HG02840 (cell line): ENCODE data around the gene LIMS4.
"Not testable (repeated sequence)": the region's sequence is repeated elsewhere in the genome, so short reads cannot be mapped to it uniquely, and the experiment has no call there.

Experiments used
- ATAC-seq: cut with Tn5 transposase; IDR thresholded peaks from one replicate; pipeline ENCODE4 v1.9.1; 2021; ENCODE audit warnings: mild to moderate bottlenecking, moderate library complexity, moderate number of reproducible peaks; ENCODE audit not compliant: unreplicated experiment, low FRiP score

Gene LIMS4

DNA sequence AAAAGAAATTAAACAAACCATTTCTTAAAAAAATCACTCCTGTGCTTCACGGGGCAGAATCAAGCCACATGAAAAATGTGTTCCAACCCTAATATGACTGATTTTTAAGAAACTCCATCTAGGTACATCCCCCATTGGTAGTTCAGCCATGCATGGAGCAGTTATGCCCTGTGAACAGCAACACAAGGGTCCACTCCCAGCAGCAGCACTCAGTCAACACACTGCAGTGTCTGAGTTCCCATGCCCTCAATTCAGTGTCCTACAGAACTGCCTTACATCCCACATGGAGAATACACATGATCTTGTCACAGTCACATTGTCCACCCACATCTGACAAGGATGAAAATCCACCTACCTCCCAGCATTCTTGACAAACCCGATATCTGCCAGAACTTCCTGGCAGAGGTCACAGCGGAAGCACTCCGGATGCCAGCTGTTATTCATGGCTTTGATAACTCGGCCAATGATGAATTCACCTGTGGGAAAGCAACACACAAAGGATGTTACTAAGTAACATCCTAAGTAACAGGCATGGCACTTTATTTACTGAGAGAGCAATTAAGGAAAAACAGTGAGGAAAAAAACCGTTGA lies 17.4 kb downstream of the LIMS4 start:
- ATAC-seq, result not testable (repeated sequence)

GRCh38 chr2:110450951-110451350 lies 21.7 kb downstream of the LIMS4 start:
- not testable (repeated sequence) for ATAC-seq

- ATAC-seq, result not testable (repeated sequence)
These were observed 23.3 kb downstream of the LIMS4 start for GRCh38 chr2:110449127-110449947.

- not testable (repeated sequence) for ATAC-seq
These were observed 26.0 kb downstream of the LIMS4 start for GRCh38 chr2:110446644-110447043.

GRCh38 chr2:110443305-110444005 lies 29.2 kb downstream of the LIMS4 start:
- ATAC-seq, result not testable (repeated sequence)

- ATAC-seq, result not testable (repeated sequence)
These were observed 30.7 kb downstream of the LIMS4 start for GRCh38 chr2:110441905-110442304.

DNA sequence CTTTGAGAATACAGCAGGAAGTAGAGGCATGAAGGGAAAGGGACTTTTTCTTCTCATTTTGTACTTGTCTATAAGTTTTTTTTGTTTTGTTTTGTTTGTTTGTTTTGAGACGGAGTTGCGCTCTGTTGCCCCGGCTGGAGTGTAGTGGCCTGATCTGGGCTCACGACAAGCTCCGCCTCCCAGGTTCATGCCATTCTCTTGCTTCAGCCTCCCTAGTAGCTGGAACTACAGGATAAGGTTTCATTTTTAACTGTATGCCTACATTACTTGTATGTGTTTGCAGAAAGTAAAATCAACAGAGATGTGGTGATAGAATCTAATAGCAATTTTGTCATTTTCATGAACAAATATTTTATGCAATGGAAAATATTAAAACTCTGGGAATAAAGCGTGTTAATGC lies 38.1 kb downstream of the LIMS4 start:
- not testable (repeated sequence) for ATAC-seq

- not testable (repeated sequence) for ATAC-seq
These were observed 46.9 kb downstream of the LIMS4 start for GRCh38 chr2:110425725-110426124.

DNA sequence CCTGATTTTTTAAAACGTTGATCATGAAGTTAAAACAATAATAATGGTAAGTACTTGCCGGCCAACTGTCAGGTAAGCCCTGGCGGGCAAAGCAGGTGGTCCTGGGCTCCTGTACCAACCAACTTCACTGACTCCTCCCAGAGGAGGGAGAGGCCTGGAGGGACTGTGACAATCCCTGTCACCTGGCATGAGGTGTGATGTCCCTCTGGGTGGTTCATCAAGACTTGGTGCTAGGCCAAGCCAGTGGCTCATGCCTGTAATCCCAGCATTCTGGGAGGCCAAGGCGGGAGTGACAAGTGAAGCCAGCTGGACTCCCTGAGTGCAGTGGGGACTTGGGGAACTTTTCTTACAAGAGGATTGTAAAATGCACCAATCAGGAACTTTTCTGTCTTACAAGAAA lies 48.2 kb downstream of the LIMS4 start:
- not testable (repeated sequence) for ATAC-seq

DNA sequence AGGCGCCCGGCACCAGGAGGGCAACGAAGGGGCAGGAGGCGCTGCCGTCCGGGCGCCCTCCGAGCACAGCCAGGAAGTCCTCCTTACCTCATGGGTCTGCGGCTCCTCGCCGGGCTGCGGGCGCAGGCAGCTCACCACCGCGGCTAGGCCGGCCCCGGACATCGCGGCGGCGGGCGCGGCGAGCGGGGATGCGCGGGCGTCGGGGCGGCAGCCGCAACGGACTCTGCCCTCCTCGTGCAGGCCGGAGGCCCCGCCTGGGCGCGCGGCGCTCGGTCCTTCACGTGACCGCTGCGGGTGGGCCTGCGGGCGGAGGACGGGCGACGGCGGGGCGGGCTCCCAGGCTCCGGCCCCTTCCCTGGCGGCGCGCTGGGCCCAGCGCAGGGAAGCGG lies 49.0 kb downstream of the LIMS4 start:
- ATAC-seq, result not testable (repeated sequence)

GRCh38 chr2:110422852-110423573 lies 49.6 kb downstream of the LIMS4 start:
- not testable (repeated sequence) for ATAC-seq

- not testable (repeated sequence) for ATAC-seq
These were observed 51.8 kb downstream of the LIMS4 start for GRCh38 chr2:110420641-110421354.

DNA sequence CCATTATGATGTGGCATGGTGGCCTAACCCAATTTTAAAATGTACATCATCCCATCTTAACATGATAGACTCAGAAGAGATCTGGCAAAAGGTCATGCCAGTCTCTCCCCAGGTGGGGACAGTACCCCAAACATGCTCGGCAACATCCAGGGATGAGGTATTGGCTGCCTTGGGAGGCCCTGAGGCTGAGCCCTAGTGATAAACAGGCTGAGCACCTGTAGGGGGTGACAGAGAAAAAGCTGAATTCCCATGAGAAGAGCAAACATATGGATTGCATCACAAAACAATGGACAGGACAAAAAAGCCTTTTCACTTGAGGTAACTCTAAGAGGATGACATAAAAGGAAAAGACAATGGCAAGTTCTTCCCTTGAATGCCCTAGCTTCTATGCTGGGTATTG lies 65.5 kb downstream of the LIMS4 start:
- not testable (repeated sequence) for ATAC-seq

DNA sequence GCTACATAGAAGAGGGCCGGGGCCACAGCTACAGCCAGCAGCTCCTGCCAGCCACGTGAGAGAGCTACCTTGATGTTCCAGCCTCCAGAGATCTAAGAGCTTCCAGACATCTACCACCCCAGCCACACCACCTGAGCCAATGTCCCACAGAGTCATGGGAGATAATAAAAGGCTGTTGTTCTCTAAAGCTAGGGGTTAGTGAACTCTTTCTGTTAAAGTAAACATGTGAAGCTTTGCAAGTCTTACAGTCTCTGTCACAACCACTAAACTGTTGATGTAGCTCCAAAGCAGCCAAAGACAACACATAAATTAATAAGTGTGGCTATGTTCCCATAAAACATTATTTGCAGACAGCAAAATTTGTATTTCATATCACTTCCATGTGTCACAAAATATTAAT lies 67.6 kb downstream of the LIMS4 start:
- ATAC-seq, result not testable (repeated sequence)

DNA sequence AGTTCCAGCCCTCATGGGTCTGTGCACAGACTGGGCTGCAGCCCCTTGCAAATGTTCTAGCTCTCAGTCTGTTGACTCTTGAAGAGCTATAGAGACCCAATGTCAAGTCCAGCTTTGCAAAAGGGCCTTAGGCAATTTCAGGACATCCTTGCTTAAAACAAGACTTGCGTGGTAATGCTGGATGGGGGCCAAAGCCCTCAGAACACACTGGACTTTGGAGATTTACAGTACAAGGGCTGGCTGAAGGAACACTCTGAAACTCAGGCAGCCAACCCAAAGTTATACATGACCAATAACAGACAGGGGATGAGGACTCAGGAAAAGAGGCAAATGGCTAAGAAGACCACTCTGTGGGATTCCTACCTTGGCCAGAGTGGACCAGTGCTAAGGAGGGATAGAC lies 68.4 kb downstream of the LIMS4 start:
- not testable (repeated sequence) for ATAC-seq

GRCh38 chr2:110401001-110401618 lies 71.5 kb downstream of the LIMS4 start:
- not testable (repeated sequence) for ATAC-seq

DNA sequence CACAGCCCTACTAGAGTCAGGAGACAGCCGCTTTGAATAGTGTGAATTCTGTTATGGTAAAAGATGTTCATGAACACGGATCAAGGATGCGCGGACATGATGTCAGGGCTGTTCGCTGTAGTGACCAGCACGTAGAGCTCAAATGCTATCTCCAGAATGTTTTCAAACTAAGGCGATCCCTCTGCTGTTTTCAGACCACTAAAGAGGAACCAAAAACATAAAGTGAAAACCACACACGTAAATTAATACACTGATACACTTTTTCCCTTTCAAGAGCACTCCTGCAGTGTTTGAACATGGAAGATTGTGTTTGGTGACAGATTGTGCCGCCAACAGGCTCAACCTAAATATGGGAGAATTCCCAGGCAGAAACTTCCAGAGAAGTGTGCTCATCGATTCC lies 73.2 kb downstream of the LIMS4 start:
- ATAC-seq, result not testable (repeated sequence)

DNA sequence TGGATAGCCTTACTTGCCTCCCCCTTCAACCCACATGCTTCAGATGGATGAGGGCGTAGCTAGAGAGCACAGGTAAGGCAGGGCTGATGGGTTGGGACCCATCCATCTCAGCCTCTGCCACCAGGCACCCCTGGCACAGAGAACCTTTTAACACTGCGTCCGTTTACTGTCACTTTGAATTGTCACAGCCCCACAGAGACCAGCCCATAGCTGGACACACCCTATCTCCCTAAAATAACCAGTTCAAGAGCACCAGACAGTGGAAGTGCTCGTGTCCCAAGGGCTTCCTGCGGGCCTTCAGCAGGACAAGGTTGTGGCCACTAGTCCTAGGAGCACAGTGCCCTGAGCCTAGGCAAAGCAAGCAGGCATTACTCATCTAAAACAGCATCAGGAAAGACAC lies 76.6 kb downstream of the LIMS4 start:
- not testable (repeated sequence) for ATAC-seq
